ENCODE data around the gene EXOC6B. TPM values are rescaled to one million over a fixed set of nuclear protein-coding genes. Genes with fewer than 3 reads are reported as not detected.

The EXOC6B gene
- total and polyA plus RNA-seq, 9 of the 15 experiments (the other 6 are each of a cell fraction or from before 2014, with no cell fraction given) = 0.28 to 4.2 (median 2.0) TPM

- TF ChIP-seq CUX1 (CRISPR knock-in tag; IDR thresholded peaks at IDR 0.05) = peak; percentile 90
- 0 out of 2 replicates have a peak, but pooled peaks have one; percentile 56 for TF ChIP-seq ZNF444 (CRISPR knock-in tag; IDR thresholded peaks at IDR 0.05)
- TF ChIP-seq ZNF589 (CRISPR knock-in tag; IDR thresholded peaks at IDR 0.05; ENCODE audit: low read depth) = peak; percentile 96
- TF ChIP-seq SMAD3 (CRISPR knock-in tag; conservative IDR thresholded peaks at IDR 0.05) = peak; percentile 96
- TF ChIP-seq MECOM (CRISPR knock-in tag; IDR thresholded peaks at IDR 0.05) = 0 out of 2 replicates have a peak, but pooled peaks have one; percentile 70
- no peak for TF ChIP-seq ZNF12 (CRISPR knock-in tag; IDR thresholded peaks at IDR 0.05)
- TF ChIP-seq, protein P1, sequence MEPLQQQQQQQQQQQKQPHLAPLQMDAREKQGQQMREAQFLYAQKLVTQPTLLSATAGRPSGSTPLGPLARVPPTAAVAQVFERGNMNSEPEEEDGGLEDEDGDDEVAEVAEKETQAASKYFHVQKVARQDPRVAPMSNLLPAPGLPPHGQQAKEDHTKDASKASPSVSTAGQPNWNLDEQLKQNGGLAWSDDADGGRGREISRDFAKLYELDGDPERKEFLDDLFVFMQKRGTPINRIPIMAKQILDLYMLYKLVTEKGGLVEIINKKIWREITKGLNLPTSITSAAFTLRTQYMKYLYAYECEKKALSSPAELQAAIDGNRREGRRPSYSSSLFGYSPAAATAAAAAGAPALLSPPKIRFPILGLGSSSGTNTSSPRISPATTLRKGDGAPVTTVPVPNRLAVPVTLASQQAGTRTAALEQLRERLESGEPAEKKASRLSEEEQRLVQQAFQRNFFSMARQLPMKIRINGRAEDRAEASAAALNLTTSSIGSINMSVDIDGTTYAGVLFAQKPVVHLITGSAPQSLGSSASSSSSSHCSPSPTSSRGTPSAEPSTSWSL (CRISPR knock-in tag; IDR thresholded peaks at IDR 0.05; ENCODE audit: borderline replicate concordance) = no peak
- TF ChIP-seq GABPA (tag; conservative IDR thresholded peaks at IDR 0.05; ENCODE audit: low read depth) = peak; percentile 60
- TF ChIP-seq ZNF740 (CRISPR knock-in tag; IDR thresholded peaks at IDR 0.05) = no peak
- peak in 1 of 2 experiments; percentile 68; a peak in 1 of 4 replicates for TF ChIP-seq ZNF740 (tag; IDR thresholded peaks at IDR 0.05)
- no peak for TF ChIP-seq ATF1 (CRISPR knock-in tag; IDR thresholded peaks at IDR 0.05)
- peak; percentile 37; the same call in 1 of the 2 replicates for TF ChIP-seq ATF1 (tag; IDR thresholded peaks at IDR 0.05)
- TF ChIP-seq PTTG1 (tag; IDR thresholded peaks at IDR 0.05; ENCODE audit: low read depth) = peak; percentile 92
- no peak for TF ChIP-seq NELFE (IDR thresholded peaks at IDR 0.05; ENCODE audit: insufficient read depth, insufficient read length)
- peak; percentile 95 for TF ChIP-seq ZNF311 (CRISPR knock-in tag; IDR thresholded peaks at IDR 0.05)
- no peak for TF ChIP-seq ZNF24 (IDR thresholded peaks at IDR 0.05)
- TF ChIP-seq HIVEP1 (CRISPR knock-in tag; IDR thresholded peaks at IDR 0.05) = peak; percentile 79; the same call in 1 of the 2 replicates
- no peak for TF ChIP-seq MAFF (IDR thresholded peaks at IDR 0.05; ENCODE audit: low read length)
- TF ChIP-seq SMAD4 (CRISPR knock-in tag; conservative IDR thresholded peaks at IDR 0.05) = peak; percentile 85
- TF ChIP-seq RNF219 (CRISPR knock-in tag; IDR thresholded peaks at IDR 0.05) = no peak
These were observed 68.6 kb downstream of the EXOC6B start (continued) for GRCh38 chr2:72757177-72757775.

Measured in K562 (cell line).